ENCODE measurements around the gene TTC24.

DNA sequence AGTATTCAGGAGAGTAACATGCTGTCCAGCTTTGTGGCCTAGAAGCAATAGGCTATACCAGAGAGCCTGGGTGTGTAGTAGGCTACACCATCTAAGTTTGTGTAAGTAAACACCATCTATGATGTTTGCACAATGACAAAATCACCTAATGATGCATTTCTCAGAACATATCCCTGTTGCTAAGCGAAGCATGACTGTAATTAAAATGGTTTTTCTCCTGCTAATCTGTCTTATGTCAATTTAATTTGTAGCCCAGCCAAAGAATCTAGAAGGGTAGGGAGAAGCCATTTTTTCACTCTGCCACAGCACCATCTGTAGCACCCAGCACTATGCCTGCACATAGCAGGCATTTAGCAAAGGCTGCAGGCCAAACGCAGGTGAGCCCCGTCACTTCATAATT is 2.0 kb upstream of the TTC24 start:
- TF ChIP-seq GATA2 (IDR thresholded peaks at IDR 0.05; ENCODE audit: low read depth, low read length) (no peak), GATA3 (IDR thresholded peaks at IDR 0.05; ENCODE audit: low read depth, low read length) (no peak)
